Spleen (tissue), 7 donors: ENCODE data around the gene KRTAP5-1.

Experiments
- CTCF ChIP-seq, 11 experiments: fragments of 200-600 bp in 7 of 11; fragments of 450-650 bp in 4 of 11; sonication (generic) in 4 of 11; IDR thresholded peaks in 8 of 11; conservative IDR thresholded peaks in 3 of 11; 1 replicate in 7 of 11; 2 replicates in 4 of 11; pipeline versions ENCODE4 v1.4.0 to v1.8.0; 2016 to 2021; ENCODE audit warnings: antibody characterized with exemption in 11 of 11, inconsistent platforms in 4 of 11, mild to moderate bottlenecking in 1 of 11
- POLR2A ChIP-seq, 3 donors: fragments of 450-650 bp; IDR thresholded peaks; one replicate each; pipeline ENCODE4 v1.5.1; 2017; ENCODE audit warnings: antibody characterized with exemption in 3 of 3, mild to moderate bottlenecking in 1 of 3
- donor health status: DM: no; HTN: no; CAD: no; lungs with moderate emphysema.
- donor health status: DM: no; HTN: no; CAD: no.
- donor health status: DM: no; HTN: no; CAD: no.

- TF ChIP-seq POLR2A (IDR thresholded peaks at IDR 0.05) = no peak
- no peak for TF ChIP-seq CTCF (IDR thresholded peaks at IDR 0.05 in 8 of 11, conservative IDR thresholded peaks at IDR 0.05 in 3 of 11)
These were observed 43.4 kb downstream of the KRTAP5-1 start for GRCh38 chr11:1541474-1542204.
